ENCODE results near the gene KIAA0319L. TPM values are rescaled to one million over a fixed set of nuclear protein-coding genes. Genes with fewer than 3 reads are reported as not detected.
"Not testable (repeated sequence)": the region's sequence is repeated elsewhere in the genome, so short reads cannot be mapped to it uniquely, and the experiment has no call there.

KIAA0319L gene
- total and polyA plus RNA-seq, 4 donors = 27.0 to 107 (median 27.9) TPM

GRCh38 chr1:35585281-35585680 is 28.1 kb upstream of the KIAA0319L start:
- no peak for DNase-seq (ENCODE audit: low spot score)
- 91% methylated on average over 3 of the region's 3 CpGs for WGBS
- TF ChIP-seq YY1 (IDR thresholded peaks at IDR 0.05) (no peak), TAF1 (conservative IDR thresholded peaks at IDR 0.05) (no peak), SP1 (IDR thresholded peaks at IDR 0.05) (no peak), RAD21 (IDR thresholded peaks at IDR 0.05) (no peak), HNF4A (conservative IDR thresholded peaks at IDR 0.05) (no peak), EGR1 (IDR thresholded peaks at IDR 0.05; ENCODE audit: low read depth in 2 of 2) (no peak), ZBTB33 (IDR thresholded peaks at IDR 0.05) (no peak)

GRCh38 chr1:35581621-35582020 is 24.4 kb upstream of the KIAA0319L start:
- H3K4me3 ChIP-seq (ENCODE audit: low read depth in 1 of 3, low read length in 3 of 3); H3K27ac ChIP-seq (ENCODE audit: low read depth in 1 of 2, low read length in 2 of 2); H3K36me3 ChIP-seq (ENCODE audit: control insufficient read depth in 4 of 4, insufficient read depth in 3 of 4, low read depth in 1 of 4, low read length in 3 of 4); H3K9ac ChIP-seq (ENCODE audit: low read depth in 1 of 2, low read length in 2 of 2); H3K27me3 ChIP-seq (ENCODE audit: control insufficient read depth in 4 of 4, insufficient read depth in 4 of 4, low read length in 3 of 4); H3K9me3 ChIP-seq (ENCODE audit: control insufficient read depth in 4 of 4, low read length in 3 of 4); DNase-seq (ENCODE audit: low spot score): not testable (repeated sequence)
- peaks cover 4 to 13% (median 10%) of the 10 kb centered on the region in 4 donors for H3K4me1 ChIP-seq (ENCODE audit: control insufficient read depth in 4 of 4, insufficient read depth in 4 of 4, low read length in 3 of 4)
- 96% methylated on average over 9 of the region's 9 CpGs for whole genome bisulfite sequencing

More at GRCh38 chr1:35585281-35585680, 28.1 kb upstream of the KIAA0319L start:
- Histone ChIP-seq H3K27me3 (ENCODE audit: control insufficient read depth in 4 of 4, insufficient read depth in 4 of 4, low read length in 3 of 4) (no peaks in the 10 kb centered on the region), H3K4me1 (ENCODE audit: control insufficient read depth in 4 of 4, insufficient read depth in 4 of 4, low read length in 3 of 4) (no peaks in the 10 kb centered on the region), H3K36me3 (ENCODE audit: control insufficient read depth in 4 of 4, insufficient read depth in 3 of 4, low read depth in 1 of 4, low read length in 3 of 4) (no peaks in the 10 kb centered on the region), H3K27ac (ENCODE audit: low read depth in 1 of 2, low read length in 2 of 2) (no peak overlapping the region), H3K9ac (ENCODE audit: low read depth in 1 of 2, low read length in 2 of 2) (no peak overlapping the region), H3K4me3 (ENCODE audit: low read depth in 1 of 3, low read length in 3 of 3) (no peak overlapping the region), H3K9me3 (ENCODE audit: control insufficient read depth in 4 of 4, low read length in 3 of 4) (no peaks in the 10 kb centered on the region)

- no peaks in the 10 kb centered on the region for H3K27me3 ChIP-seq (ENCODE audit: control insufficient read depth in 4 of 4, insufficient read depth in 4 of 4, low read length in 3 of 4)
- H3K36me3 ChIP-seq (ENCODE audit: control insufficient read depth in 4 of 4, insufficient read depth in 3 of 4, low read depth in 1 of 4, low read length in 3 of 4) = no peaks in the 10 kb centered on the region
- no peak overlapping the region for H3K27ac ChIP-seq (ENCODE audit: low read depth in 1 of 2, low read length in 2 of 2)
- H3K4me1 ChIP-seq (ENCODE audit: control insufficient read depth in 4 of 4, insufficient read depth in 4 of 4, low read length in 3 of 4) = peaks cover 4 to 13% (median 11%) of the 10 kb centered on the region in 4 donors
- no peak overlapping the region for H3K9ac ChIP-seq (ENCODE audit: low read depth in 1 of 2, low read length in 2 of 2)
- DNase-seq (ENCODE audit: low spot score) = no peak
- no peaks in the 10 kb centered on the region for H3K9me3 ChIP-seq (ENCODE audit: control insufficient read depth in 4 of 4, low read length in 3 of 4)
- H3K4me3 ChIP-seq (ENCODE audit: low read depth in 1 of 3, low read length in 3 of 3) = no peak overlapping the region
- WGBS = 74% methylated on average over 4 of the region's 4 CpGs
- no peak for TF ChIP-seq HNF4A (conservative IDR thresholded peaks at IDR 0.05)
- TF ChIP-seq SP1 (IDR thresholded peaks at IDR 0.05) = no peak
- no peak for TF ChIP-seq TAF1 (conservative IDR thresholded peaks at IDR 0.05)
- TF ChIP-seq ATF3 (IDR thresholded peaks at IDR 0.05) = no peak
- TF ChIP-seq RXRA (IDR thresholded peaks at IDR 0.05) = no peak
- TF ChIP-seq HNF4G (IDR thresholded peaks at IDR 0.05) = no peak
- TF ChIP-seq ZBTB33 (IDR thresholded peaks at IDR 0.05) = no peak
- no peak for TF ChIP-seq RAD21 (IDR thresholded peaks at IDR 0.05)
- no peak for TF ChIP-seq YY1 (IDR thresholded peaks at IDR 0.05)
- TF ChIP-seq MAX (IDR thresholded peaks at IDR 0.05) = no peak
- no peak for TF ChIP-seq JUND (IDR thresholded peaks at IDR 0.05)
- TF ChIP-seq FOXA1 (IDR thresholded peaks at IDR 0.05) = no peak
- TF ChIP-seq CTCF (IDR thresholded peaks at IDR 0.05; ENCODE audit: low read depth, low read length, missing input control) = no peak
- TF ChIP-seq GABPA (IDR thresholded peaks at IDR 0.05 in 1 of 2, conservative IDR thresholded peaks at IDR 0.05 in 1 of 2) = no peak
- TF ChIP-seq FOXA2 (IDR thresholded peaks at IDR 0.05) = no peak
- TF ChIP-seq NR2F2 (IDR thresholded peaks at IDR 0.05) = no peak
- no peak for TF ChIP-seq REST (IDR thresholded peaks at IDR 0.05)
Observed at GRCh38 chr1:35580949-35581388, 23.8 kb upstream of the KIAA0319L start.

Data from liver (tissue), 9 donors.